Stomach (tissue), 4 donors: ENCODE data around the gene CACNB2.

Source experiments
- EP300 ChIP-seq: sonication (generic); formaldehyde crosslinking; IDR thresholded peaks from one replicate; pipeline ENCODE4 v1.6.1; 2017; ENCODE audit warnings: antibody characterized with exemption
- TF ChIP-seq, protein P1 (sequence below), 7 experiments: fragments of 450-650 bp in 4 of 7; fragments of 200-600 bp in 3 of 7; sonication (generic) in 3 of 7; IDR thresholded peaks; one replicate each; pipeline ENCODE4 v1.5.1; 2016 to 2019; ENCODE audit warnings: antibody characterized with exemption in 7 of 7, control low read depth in 2 of 7, mild to moderate bottlenecking in 1 of 7

DNA sequence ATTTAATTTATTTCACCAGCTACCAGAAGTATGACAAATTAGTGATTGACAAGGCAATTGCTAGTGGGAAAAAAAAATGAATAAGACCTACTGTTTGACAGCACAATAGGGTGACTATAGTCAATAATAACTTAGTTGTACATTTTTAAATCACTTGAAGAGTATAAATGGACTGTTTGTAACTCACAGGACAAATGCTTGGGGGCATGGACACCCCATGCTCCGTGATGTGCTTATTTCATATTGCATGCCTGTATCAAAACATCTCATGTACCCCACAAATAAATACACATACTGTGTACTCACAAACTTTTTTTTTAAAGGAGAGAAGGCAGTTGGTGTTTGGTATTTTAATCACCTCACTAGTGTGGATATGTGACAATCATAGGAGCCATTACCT, 181.1 kb downstream of the CACNB2 start:
- TF ChIP-seq, protein P1, sequence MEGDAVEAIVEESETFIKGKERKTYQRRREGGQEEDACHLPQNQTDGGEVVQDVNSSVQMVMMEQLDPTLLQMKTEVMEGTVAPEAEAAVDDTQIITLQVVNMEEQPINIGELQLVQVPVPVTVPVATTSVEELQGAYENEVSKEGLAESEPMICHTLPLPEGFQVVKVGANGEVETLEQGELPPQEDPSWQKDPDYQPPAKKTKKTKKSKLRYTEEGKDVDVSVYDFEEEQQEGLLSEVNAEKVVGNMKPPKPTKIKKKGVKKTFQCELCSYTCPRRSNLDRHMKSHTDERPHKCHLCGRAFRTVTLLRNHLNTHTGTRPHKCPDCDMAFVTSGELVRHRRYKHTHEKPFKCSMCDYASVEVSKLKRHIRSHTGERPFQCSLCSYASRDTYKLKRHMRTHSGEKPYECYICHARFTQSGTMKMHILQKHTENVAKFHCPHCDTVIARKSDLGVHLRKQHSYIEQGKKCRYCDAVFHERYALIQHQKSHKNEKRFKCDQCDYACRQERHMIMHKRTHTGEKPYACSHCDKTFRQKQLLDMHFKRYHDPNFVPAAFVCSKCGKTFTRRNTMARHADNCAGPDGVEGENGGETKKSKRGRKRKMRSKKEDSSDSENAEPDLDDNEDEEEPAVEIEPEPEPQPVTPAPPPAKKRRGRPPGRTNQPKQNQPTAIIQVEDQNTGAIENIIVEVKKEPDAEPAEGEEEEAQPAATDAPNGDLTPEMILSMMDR (IDR thresholded peaks at IDR 0.05) = no peak
- no peak for TF ChIP-seq EP300
